Measurements from ENCODE around the gene RAB11A. TPM values are rescaled to one million over a fixed set of nuclear protein-coding genes. Genes with fewer than 3 reads are reported as not detected.

RAB11A gene
- total RNA-seq, 2 donors from 2014 or later: 122 to 183 TPM

DNA sequence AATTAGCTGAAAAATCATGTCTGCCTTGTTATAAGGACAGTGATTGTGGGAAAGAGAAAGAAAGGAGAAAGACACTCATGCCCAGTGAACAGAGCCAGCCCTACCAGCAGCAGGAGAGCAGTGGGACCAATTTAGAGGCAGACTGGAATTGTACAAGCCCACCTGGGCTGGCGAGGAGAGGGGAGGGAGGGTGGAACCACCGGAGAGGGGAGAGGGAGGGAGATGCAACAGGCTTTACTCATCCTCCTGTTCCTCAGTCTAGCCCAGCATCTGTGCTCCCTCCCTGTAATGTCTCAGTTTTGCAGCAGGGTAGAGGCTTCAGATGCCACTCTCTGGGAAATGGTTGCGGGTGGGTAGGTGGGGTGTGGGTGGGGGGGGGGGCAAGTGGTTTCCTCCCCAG is 54.7 kb downstream of the RAB11A start:
- TF ChIP-seq, protein P1, sequence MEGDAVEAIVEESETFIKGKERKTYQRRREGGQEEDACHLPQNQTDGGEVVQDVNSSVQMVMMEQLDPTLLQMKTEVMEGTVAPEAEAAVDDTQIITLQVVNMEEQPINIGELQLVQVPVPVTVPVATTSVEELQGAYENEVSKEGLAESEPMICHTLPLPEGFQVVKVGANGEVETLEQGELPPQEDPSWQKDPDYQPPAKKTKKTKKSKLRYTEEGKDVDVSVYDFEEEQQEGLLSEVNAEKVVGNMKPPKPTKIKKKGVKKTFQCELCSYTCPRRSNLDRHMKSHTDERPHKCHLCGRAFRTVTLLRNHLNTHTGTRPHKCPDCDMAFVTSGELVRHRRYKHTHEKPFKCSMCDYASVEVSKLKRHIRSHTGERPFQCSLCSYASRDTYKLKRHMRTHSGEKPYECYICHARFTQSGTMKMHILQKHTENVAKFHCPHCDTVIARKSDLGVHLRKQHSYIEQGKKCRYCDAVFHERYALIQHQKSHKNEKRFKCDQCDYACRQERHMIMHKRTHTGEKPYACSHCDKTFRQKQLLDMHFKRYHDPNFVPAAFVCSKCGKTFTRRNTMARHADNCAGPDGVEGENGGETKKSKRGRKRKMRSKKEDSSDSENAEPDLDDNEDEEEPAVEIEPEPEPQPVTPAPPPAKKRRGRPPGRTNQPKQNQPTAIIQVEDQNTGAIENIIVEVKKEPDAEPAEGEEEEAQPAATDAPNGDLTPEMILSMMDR (IDR thresholded peaks at IDR 0.05): no peak
- no peak for DNase-seq (ENCODE audit: low spot score)
- H3K27ac ChIP-seq: no peak overlapping the region
- H3K4me1 ChIP-seq: no peaks in the 10 kb centered on the region
- H3K36me3 ChIP-seq: no peaks in the 10 kb centered on the region
- no peak overlapping the region for H3K4me3 ChIP-seq
- no peaks in the 10 kb centered on the region for H3K9me3 ChIP-seq
- H3K27me3 ChIP-seq: no peaks in the 10 kb centered on the region

DNA sequence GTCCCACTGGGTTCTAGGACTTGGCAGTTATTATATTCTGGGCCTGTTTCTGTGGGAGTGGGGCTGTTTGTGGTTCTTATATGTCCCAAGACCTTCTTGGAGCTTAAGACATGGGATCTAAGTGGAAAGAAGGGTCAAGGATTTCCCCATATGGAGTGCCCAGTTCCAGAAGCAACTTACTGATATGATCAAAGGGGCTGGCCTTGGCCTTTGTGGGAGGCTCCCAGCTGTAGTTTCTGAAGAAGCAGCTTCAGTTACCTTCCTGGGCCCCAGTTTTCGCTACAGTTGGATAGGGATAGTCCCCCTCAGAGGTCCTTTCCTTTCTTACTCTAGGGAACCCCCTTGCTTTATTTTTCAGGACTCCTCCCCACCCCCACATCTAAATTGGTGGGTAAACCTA is 56.0 kb downstream of the RAB11A start:
- Histone ChIP-seq H3K9me3 (no peaks in the 10 kb centered on the region), H3K36me3 (no peaks in the 10 kb centered on the region), H3K27ac (no peak overlapping the region), H3K4me1 (no peaks in the 10 kb centered on the region), H3K27me3 (no peaks in the 10 kb centered on the region), H3K4me3 (no peak overlapping the region)
- TF ChIP-seq, protein P1 (IDR thresholded peaks at IDR 0.05): no peak
- DNase-seq (ENCODE audit: low spot score): no peak

DNA sequence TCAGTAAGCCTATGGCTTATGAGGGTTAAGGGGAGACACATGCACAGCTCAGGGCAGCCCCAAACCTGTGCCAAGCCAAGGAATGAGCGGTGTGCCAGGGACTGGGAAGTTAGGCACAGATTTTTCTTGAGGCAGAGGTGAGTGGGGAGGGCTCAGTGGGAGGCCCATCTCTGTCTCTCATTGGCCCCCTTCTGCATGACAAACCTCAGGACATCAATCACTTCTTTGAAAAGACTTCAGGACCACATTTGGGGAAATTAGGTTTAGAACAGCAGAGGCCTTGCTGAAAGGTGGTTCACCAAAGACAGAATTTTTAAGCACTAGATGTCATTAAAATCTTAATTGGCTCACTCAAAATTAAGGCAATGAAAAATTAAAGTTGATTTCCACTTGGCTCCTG is 57.2 kb downstream of the RAB11A start:
- Histone ChIP-seq H3K4me1 (no peaks in the 10 kb centered on the region), H3K4me3 (no peak overlapping the region), H3K27me3 (no peaks in the 10 kb centered on the region), H3K36me3 (no peaks in the 10 kb centered on the region), H3K9me3 (no peaks in the 10 kb centered on the region), H3K27ac (no peak overlapping the region)
- TF ChIP-seq, protein P1 (IDR thresholded peaks at IDR 0.05): no peak
- no peak for DNase-seq (ENCODE audit: low spot score)

DNA sequence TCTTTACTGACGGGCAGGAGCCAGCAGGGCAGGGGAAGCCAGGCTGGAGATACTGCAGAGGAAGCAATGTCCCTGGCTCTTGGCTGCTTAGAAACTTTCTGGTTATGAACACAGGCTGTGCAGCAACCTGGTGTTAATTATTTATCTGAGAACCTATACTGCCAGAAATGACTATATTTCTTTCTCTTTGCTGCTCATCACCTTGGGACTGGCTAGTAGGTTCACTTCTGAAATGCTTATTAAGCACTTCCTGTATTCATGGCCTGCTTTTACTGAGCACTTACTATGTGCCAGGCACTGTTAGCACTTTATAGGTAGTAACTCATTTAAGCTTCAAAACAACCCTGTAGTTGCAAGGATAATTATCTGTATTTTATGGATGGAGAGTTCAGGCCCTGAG is 57.6 kb downstream of the RAB11A start:
- Histone ChIP-seq H3K27me3 (no peaks in the 10 kb centered on the region), H3K4me3 (no peak overlapping the region), H3K4me1 (no peaks in the 10 kb centered on the region), H3K27ac (no peak overlapping the region), H3K9me3 (no peaks in the 10 kb centered on the region), H3K36me3 (no peaks in the 10 kb centered on the region)
- TF ChIP-seq, protein P1 (IDR thresholded peaks at IDR 0.05): no peak
- no peak for DNase-seq (ENCODE audit: low spot score)

DNA sequence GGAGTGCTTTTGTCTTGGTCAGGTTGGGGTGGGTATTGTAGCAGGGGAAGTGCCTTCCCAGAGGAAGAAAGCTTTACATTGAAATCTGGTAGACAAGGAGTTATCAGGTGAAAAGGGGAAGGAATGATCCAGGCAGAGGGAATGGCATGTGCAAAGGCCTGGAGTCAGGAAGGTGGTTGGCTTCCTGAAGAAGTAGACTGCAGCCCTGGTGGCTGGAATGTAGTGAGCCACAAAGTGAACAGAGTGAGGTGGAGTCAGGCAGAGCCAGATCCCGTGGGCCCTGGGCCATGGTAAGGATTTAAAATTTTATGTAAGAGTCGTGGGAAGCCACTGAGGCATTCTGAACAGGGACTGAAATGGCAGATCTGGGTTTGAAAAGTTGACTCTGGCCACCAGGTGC is 58.3 kb downstream of the RAB11A start:
- TF ChIP-seq, protein P1 (IDR thresholded peaks at IDR 0.05): no peak
- H3K27ac ChIP-seq: no peak overlapping the region
- no peak overlapping the region for H3K4me3 ChIP-seq
- no peaks in the 10 kb centered on the region for H3K4me1 ChIP-seq
- DNase-seq (ENCODE audit: low spot score): no peak
- H3K36me3 ChIP-seq: no peaks in the 10 kb centered on the region
- H3K9me3 ChIP-seq: no peaks in the 10 kb centered on the region
- no peaks in the 10 kb centered on the region for H3K27me3 ChIP-seq

DNA sequence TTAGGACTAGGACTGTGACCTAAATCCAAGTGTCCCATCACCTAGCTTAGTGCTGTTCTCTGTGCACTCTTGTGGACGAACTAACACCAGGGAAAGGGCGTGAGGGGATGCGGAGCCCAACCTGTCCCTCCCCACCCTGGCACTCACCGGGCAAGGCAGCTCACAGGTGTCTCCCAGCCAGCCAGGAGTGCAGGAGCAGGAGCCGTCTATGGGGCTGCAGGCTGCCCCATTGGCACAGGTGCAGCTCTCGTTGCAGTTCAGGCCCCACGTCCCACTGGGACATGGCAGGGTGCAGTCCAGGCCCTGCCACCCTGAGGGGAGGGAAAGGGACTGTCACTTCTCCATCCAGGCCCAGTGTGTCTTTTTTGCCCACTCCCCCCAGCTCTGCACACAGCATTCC is 60.3 kb downstream of the RAB11A start:
- no peak overlapping the region for H3K27ac ChIP-seq
- H3K4me3 ChIP-seq: no peak overlapping the region
- TF ChIP-seq, protein P1 (IDR thresholded peaks at IDR 0.05): no peak
- no peaks in the 10 kb centered on the region for H3K36me3 ChIP-seq
- no peaks in the 10 kb centered on the region for H3K4me1 ChIP-seq
- no peak for DNase-seq (ENCODE audit: low spot score)
- H3K27me3 ChIP-seq: no peaks in the 10 kb centered on the region
- no peaks in the 10 kb centered on the region for H3K9me3 ChIP-seq

Measured in right atrium auricular region (tissue), 2 donors.